Activated CD8-positive, alpha-beta memory T cell treated with anti-CD3 and anti-CD28 coated beads, Interleukin-2, amount 50 U/mL, for 1 hour (primary cell): ENCODE data around the gene CACNA1D.
"Not testable (repeated sequence)": the region's sequence is repeated elsewhere in the genome, so short reads cannot be mapped to it uniquely, and the experiment has no call there.

Experiments
- DNase-seq: peaks from one replicate; pipeline ENCODE4 v3.0.0-alpha.2; 2020; ENCODE audit errors: extremely low read depth

The CACNA1D gene

GRCh38 chr3:53526704-53527055 lies 32.3 kb downstream of the CACNA1D start:
- DNase-seq = no peak

- DNase-seq = no peak
Measured at GRCh38 chr3:53530205-53530604, 35.8 kb downstream of the CACNA1D start.

- DNase-seq = no peak
Measured at GRCh38 chr3:53531749-53532148, 37.3 kb downstream of the CACNA1D start.

- no peak for DNase-seq
Measured at GRCh38 chr3:53533472-53533871, 39.1 kb downstream of the CACNA1D start.

- no peak for DNase-seq
Measured at GRCh38 chr3:53534216-53534615, 39.8 kb downstream of the CACNA1D start.

GRCh38 chr3:53534676-53535400 lies 40.4 kb downstream of the CACNA1D start:
- no peak for DNase-seq

- no peak for DNase-seq
Measured at GRCh38 chr3:53536282-53536681, 41.9 kb downstream of the CACNA1D start.

- no peak for DNase-seq
Measured at GRCh38 chr3:53544357-53544756, 49.9 kb downstream of the CACNA1D start.

- no peak for DNase-seq
Measured at GRCh38 chr3:53545310-53545995, 51.0 kb downstream of the CACNA1D start.

GRCh38 chr3:53545996-53546359 lies 51.6 kb downstream of the CACNA1D start:
- no peak for DNase-seq

- no peak for DNase-seq
Measured at GRCh38 chr3:53547327-53547726, 52.9 kb downstream of the CACNA1D start.

GRCh38 chr3:53550005-53550620 lies 55.7 kb downstream of the CACNA1D start:
- no peak for DNase-seq

GRCh38 chr3:53551324-53551723 lies 56.9 kb downstream of the CACNA1D start:
- DNase-seq = no peak

GRCh38 chr3:53552730-53553129 lies 58.3 kb downstream of the CACNA1D start:
- DNase-seq = no peak

GRCh38 chr3:53553200-53553599 lies 58.8 kb downstream of the CACNA1D start:
- no peak for DNase-seq

- no peak for DNase-seq
Measured at GRCh38 chr3:53554559-53555067, 60.2 kb downstream of the CACNA1D start.

GRCh38 chr3:53555068-53555588 lies 60.7 kb downstream of the CACNA1D start:
- no peak for DNase-seq

GRCh38 chr3:53566461-53567145 lies 72.2 kb downstream of the CACNA1D start:
- no peak for DNase-seq

GRCh38 chr3:53570081-53570480 lies 75.7 kb downstream of the CACNA1D start:
- DNase-seq = no peak

- DNase-seq = no peak
Measured at GRCh38 chr3:53570709-53571108, 76.3 kb downstream of the CACNA1D start.

- no peak for DNase-seq
Measured at GRCh38 chr3:53571264-53571663, 76.9 kb downstream of the CACNA1D start.

GRCh38 chr3:53572184-53572583 lies 77.8 kb downstream of the CACNA1D start:
- not testable (repeated sequence) for DNase-seq
